Tibial artery (tissue), 4 donors: ENCODE measurements around the gene SEC61A1.

Source experiments
- DNase-seq, 2 donors: peaks; one replicate each; pipeline ENCODE4 v3.0.0-alpha.2; 2019
- H3K27ac ChIP-seq, 2 donors: fragments of 200-600 bp; sonication (generic) in 1 of 2; 1 replicate in 1 of 2; 2 replicates in 1 of 2; pipeline ENCODE4 v1.5.1; 2018 to 2019; ENCODE audit warnings: mild to moderate bottlenecking in 1 of 2
- H3K27me3 ChIP-seq, 2 donors: fragments of 200-600 bp; sonication (generic) in 1 of 2; one replicate each; pipeline versions ENCODE4 v1.5.1 to v1.6.0; 2016 to 2019
- H3K36me3 ChIP-seq, 3 donors: fragments of 200-600 bp; sonication (generic) in 2 of 3; one replicate each; pipeline ENCODE4 v1.5.1; 2016 to 2019; ENCODE audit warnings: mild to moderate bottlenecking in 2 of 3
- H3K4me1 ChIP-seq, 4 donors: fragments of 200-600 bp; sonication (generic) in 2 of 4; 1 replicate in 3 of 4; 2 replicates in 1 of 4; pipeline ENCODE4 v1.5.1; 2016 to 2019
- H3K4me3 ChIP-seq, 2 donors: fragments of 200-600 bp; sonication (generic) in 1 of 2; 1 replicate in 1 of 2; 2 replicates in 1 of 2; pipeline ENCODE4 v1.5.1; 2018 to 2019; ENCODE audit warnings: mild to moderate bottlenecking in 2 of 2
- H3K9me3 ChIP-seq, 3 donors: fragments of 200-600 bp; sonication (generic) in 1 of 3; one replicate each; pipeline ENCODE4 v1.5.1; 2016 to 2019
- CTCF ChIP-seq, 2 experiments: fragments of 200-600 bp in 1 of 2; fragments of 450-650 bp in 1 of 2; IDR thresholded peaks; one replicate each; pipeline ENCODE4 v1.5.1; 2017 to 2019; ENCODE audit warnings: antibody characterized with exemption in 2 of 2, mild to moderate bottlenecking in 1 of 2, moderate library complexity in 1 of 2
- intact Hi-C: fragments of 100-400 bp; cut with DNase I; formaldehyde crosslinking; loops from one replicate; pipeline ENCODE4 v1.15.0; 2023; ENCODE audit warnings: low total_unique reads

The SEC61A1 gene

GRCh38 chr3:128052595-128053351 lies 536 bp downstream of the SEC61A1 start:
- intact Hi-C loops: no loop called here
- peak overlapping the region; percentile 89 to 90 for H3K27ac ChIP-seq
- no peak for TF ChIP-seq CTCF (IDR thresholded peaks at IDR 0.05)

GRCh38 chr3:128053614-128054013 lies 1.4 kb downstream of the SEC61A1 start:
- TF ChIP-seq CTCF (IDR thresholded peaks at IDR 0.05): no peak
- Histone ChIP-seq H3K4me3 (peak overlapping the region; percentile 79 to 83), H3K27me3 (no peaks in the 10 kb centered on the region), H3K36me3 (peaks cover 19 to 31% (median 29%) of the 10 kb centered on the region in 3 donors), H3K4me1 (peaks cover 0 to 36% (median 30%) of the 10 kb centered on the region in 4 donors), H3K27ac (peak overlapping the region; percentile 89 to 90), H3K9me3 (no peaks in the 10 kb centered on the region)
- intact Hi-C loops: no loop called here
- no peak for DNase-seq

More at GRCh38 chr3:128052595-128053351, 536 bp downstream of the SEC61A1 start:
- H3K9me3 ChIP-seq: no peaks in the 10 kb centered on the region
- peak overlapping the region; percentile 79 to 83 for H3K4me3 ChIP-seq
- H3K27me3 ChIP-seq: no peaks in the 10 kb centered on the region
- peaks cover 0 to 36% (median 30%) of the 10 kb centered on the region in 4 donors for H3K4me1 ChIP-seq
- no peak for DNase-seq
- peaks cover 13 to 25% (median 21%) of the 10 kb centered on the region in 3 donors for H3K36me3 ChIP-seq

GRCh38 chr3:128054367-128054766 lies 2.1 kb downstream of the SEC61A1 start:
- Histone ChIP-seq H3K4me3 (peak overlapping the region; percentile 79 to 83), H3K27ac (peak overlapping the region in 1 of 2 donors; percentile 89), H3K9me3 (no peaks in the 10 kb centered on the region), H3K4me1 (peaks cover 0 to 36% (median 30%) of the 10 kb centered on the region in 4 donors), H3K27me3 (no peaks in the 10 kb centered on the region), H3K36me3 (peaks cover 25 to 39% (median 37%) of the 10 kb centered on the region in 3 donors)
- intact Hi-C loops: no loop called here
- DNase-seq: no peak
- TF ChIP-seq CTCF (IDR thresholded peaks at IDR 0.05): no peak

- DNase-seq: no peak
- H3K4me1 ChIP-seq: peaks cover 0 to 49% (median 29%) of the 10 kb centered on the region in 4 donors
- H3K27ac ChIP-seq: no peak overlapping the region
- intact Hi-C loops: no loop called here
- no peak overlapping the region for H3K4me3 ChIP-seq
- no peaks in the 10 kb centered on the region for H3K9me3 ChIP-seq
- TF ChIP-seq CTCF (IDR thresholded peaks at IDR 0.05): no peak
- peaks cover 43 to 58% (median 56%) of the 10 kb centered on the region in 3 donors for H3K36me3 ChIP-seq
- H3K27me3 ChIP-seq: no peaks in the 10 kb centered on the region
Measured at GRCh38 chr3:128056258-128056657, 4.0 kb downstream of the SEC61A1 start.

- H3K27ac ChIP-seq: peak overlapping the region in 1 of 2 donors; percentile 11
- no peaks in the 10 kb centered on the region for H3K27me3 ChIP-seq
- peaks cover 82 to 93% (median 93%) of the 10 kb centered on the region in 3 donors for H3K36me3 ChIP-seq
- H3K9me3 ChIP-seq: no peaks in the 10 kb centered on the region
- no peak overlapping the region for H3K4me3 ChIP-seq
- intact Hi-C loops: no loop called here
- TF ChIP-seq CTCF (IDR thresholded peaks at IDR 0.05): no peak
- peaks cover 0 to 24% (median 5%) of the 10 kb centered on the region in 4 donors for H3K4me1 ChIP-seq
- no peak for DNase-seq
Measured at GRCh38 chr3:128060473-128061381, 8.5 kb downstream of the SEC61A1 start.
